SK-N-SH treated with all-trans-retinoic acid at 6 μM for 48 hours (cell line): ENCODE data around the gene KCNH3.

Source experiments
- CSRNP3 ChIP-seq: fragments of 250-450 bp; sonication (Bioruptor Pico); IDR thresholded peaks from 2 replicates; pipeline ENCODE4 v1.5.1; 2021; ENCODE audit warnings: mild to moderate bottlenecking, moderate library complexity
- GLIS3 ChIP-seq: fragments of 250-450 bp; sonication (Bioruptor Pico); IDR thresholded peaks from 2 replicates; pipeline ENCODE4 v1.5.0; 2020; ENCODE audit warnings: mild to moderate bottlenecking, moderate library complexity
- PATZ1 ChIP-seq: fragments of 250-450 bp; sonication (Bioruptor Pico); IDR thresholded peaks from 2 replicates; pipeline ENCODE4 v1.8.0; 2020; ENCODE audit warnings: mild to moderate bottlenecking, moderate library complexity, borderline replicate concordance
- POU6F1 ChIP-seq: fragments of 250-450 bp; sonication (Bioruptor Pico); IDR thresholded peaks from 2 replicates; pipeline ENCODE4 v1.8.0; 2021; ENCODE audit warnings: low read depth, mild to moderate bottlenecking, moderate library complexity, borderline replicate concordance
- RARB ChIP-seq: fragments of 250-450 bp; sonication (Bioruptor Pico); IDR thresholded peaks from 2 replicates; pipeline ENCODE4 v1.8.0; 2021; ENCODE audit warnings: mild to moderate bottlenecking, moderate library complexity
- TCF4 ChIP-seq: fragments of 250-450 bp; sonication (Bioruptor Pico); IDR thresholded peaks from 2 replicates; pipeline ENCODE4 v1.8.0; 2021; ENCODE audit warnings: mild to moderate bottlenecking, moderate library complexity, borderline replicate concordance
- TOX ChIP-seq: fragments of 250-450 bp; sonication (Bioruptor Pico); IDR thresholded peaks from 2 replicates; pipeline ENCODE4 v1.8.0; 2021; ENCODE audit warnings: mild to moderate bottlenecking, moderate library complexity, borderline replicate concordance
- TSHZ2 ChIP-seq: fragments of 250-450 bp; sonication (Bioruptor Pico); IDR thresholded peaks from 2 replicates; pipeline ENCODE4 v1.5.0; 2020; ENCODE audit warnings: mild to moderate bottlenecking, moderate library complexity
- ZFP3 ChIP-seq: fragments of 250-450 bp; sonication (Bioruptor Pico); IDR thresholded peaks from 2 replicates; pipeline ENCODE4 v1.5.0; 2020; ENCODE audit warnings: mild to moderate bottlenecking, moderate library complexity
- ZFP30 ChIP-seq: fragments of 450-650 bp; formaldehyde crosslinking; IDR thresholded peaks from 2 replicates; pipeline ENCODE4 v1.5.0; 2022; ENCODE audit warnings: mild to moderate bottlenecking, moderate library complexity
- ZNF565 ChIP-seq: fragments of 450-650 bp; formaldehyde crosslinking; conservative IDR thresholded peaks from 2 replicates; pipeline ENCODE4 v1.5.0; 2020; ENCODE audit warnings: low read depth, mild to moderate bottlenecking, moderate library complexity

- TF ChIP-seq TSHZ2 (CRISPR knock-in tag) (no peak), TOX (CRISPR knock-in tag) (no peak), RARB (CRISPR knock-in tag) (no peak), PATZ1 (CRISPR knock-in tag) (no peak), GLIS3 (CRISPR knock-in tag) (no peak), ZFP3 (no peak), ZFP30 (CRISPR knock-in tag) (no peak), TCF4 (CRISPR knock-in tag) (no peak), POU6F1 (CRISPR knock-in tag) (no peak), CSRNP3 (CRISPR knock-in tag) (no peak), ZNF565 (no peak)
These were observed 19.7 kb downstream of the KCNH3 start for GRCh38 chr12:49558526-49558925.
